ENCODE data around the gene BBS9. TPM values are rescaled to one million over a fixed set of nuclear protein-coding genes. Genes with fewer than 3 reads are reported as not detected.

The BBS9 gene
- total RNA-seq, 1 experiment from 2014 or later = 26.4 TPM

DNA sequence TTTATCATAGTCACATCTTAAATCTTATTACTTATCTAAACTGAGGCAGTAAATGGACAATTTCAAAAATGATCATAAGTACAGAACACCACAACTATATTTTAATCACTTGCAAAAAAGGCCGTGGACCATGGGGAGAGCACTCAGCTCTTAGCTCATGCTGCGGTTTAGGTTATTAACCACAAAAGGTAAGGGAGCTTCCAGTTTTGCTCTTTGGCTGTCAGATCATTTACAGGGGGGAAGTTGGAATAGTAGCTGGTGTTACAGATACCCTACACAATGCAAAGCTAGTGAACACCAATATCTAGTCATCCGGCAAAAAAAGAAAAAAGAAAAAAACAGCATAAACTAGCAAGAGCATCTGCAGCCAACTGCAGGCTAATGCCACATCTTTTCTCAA is 147.0 kb downstream of the BBS9 start:
- no peak overlapping the region for H4K5ac ChIP-seq (ENCODE audit: insufficient read length, low read depth, low read length)
- TF ChIP-seq, protein P1, sequence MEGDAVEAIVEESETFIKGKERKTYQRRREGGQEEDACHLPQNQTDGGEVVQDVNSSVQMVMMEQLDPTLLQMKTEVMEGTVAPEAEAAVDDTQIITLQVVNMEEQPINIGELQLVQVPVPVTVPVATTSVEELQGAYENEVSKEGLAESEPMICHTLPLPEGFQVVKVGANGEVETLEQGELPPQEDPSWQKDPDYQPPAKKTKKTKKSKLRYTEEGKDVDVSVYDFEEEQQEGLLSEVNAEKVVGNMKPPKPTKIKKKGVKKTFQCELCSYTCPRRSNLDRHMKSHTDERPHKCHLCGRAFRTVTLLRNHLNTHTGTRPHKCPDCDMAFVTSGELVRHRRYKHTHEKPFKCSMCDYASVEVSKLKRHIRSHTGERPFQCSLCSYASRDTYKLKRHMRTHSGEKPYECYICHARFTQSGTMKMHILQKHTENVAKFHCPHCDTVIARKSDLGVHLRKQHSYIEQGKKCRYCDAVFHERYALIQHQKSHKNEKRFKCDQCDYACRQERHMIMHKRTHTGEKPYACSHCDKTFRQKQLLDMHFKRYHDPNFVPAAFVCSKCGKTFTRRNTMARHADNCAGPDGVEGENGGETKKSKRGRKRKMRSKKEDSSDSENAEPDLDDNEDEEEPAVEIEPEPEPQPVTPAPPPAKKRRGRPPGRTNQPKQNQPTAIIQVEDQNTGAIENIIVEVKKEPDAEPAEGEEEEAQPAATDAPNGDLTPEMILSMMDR (conservative IDR thresholded peaks at IDR 0.05) = no peak
- WGBS (ENCODE audit: extremely low coverage, insufficient read length, low lambda C conversion rate) = no CpG with 5 or more reads among the region's 3 CpGs
- H4K8ac ChIP-seq (replicated peaks; ENCODE audit: insufficient read length, low read depth, low read length) = no peak overlapping the region
- no peak overlapping the region for H3K18ac ChIP-seq (ENCODE audit: insufficient read length, low read depth, low read length)
- no peaks in the 10 kb centered on the region for H3K27me3 ChIP-seq (ENCODE audit: insufficient read depth, low read length)
- H2BK20ac ChIP-seq (ENCODE audit: low read depth, low read length, poor library complexity, severe bottlenecking) = no peak overlapping the region
- no peak overlapping the region for H3K14ac ChIP-seq (ENCODE audit: insufficient read depth, low read length)
- Mint-ChIP-seq H3K9me3 (peaks cover 17 to 27% of the 10 kb centered on the region in 2 experiments), H3K4me3 (no peak overlapping the region), H3K36me3 (ENCODE audit: insufficient read depth in 1 of 3, low read depth in 3 of 3) (peaks cover 1 to 16% (median 10%) of the 10 kb centered on the region in 3 experiments; a peak in 5 of 7 replicates), H3K27me3 (ENCODE audit: low read depth) (no peaks in the 10 kb centered on the region), H3K27ac (no peak overlapping the region; a peak in 1 of 7 replicates), H3K4me1 (no peaks in the 10 kb centered on the region)
- H3K4me1 ChIP-seq (ENCODE audit: insufficient read depth, low read length) = no peaks in the 10 kb centered on the region
- no peak overlapping the region for H2AK5ac ChIP-seq (ENCODE audit: insufficient read length, low read length)
- H4K91ac ChIP-seq (ENCODE audit: insufficient read length, low read depth, low read length) = no peak overlapping the region
- no peak overlapping the region for H3K4ac ChIP-seq (ENCODE audit: low read depth, low read length)
- no peak overlapping the region for H3K27ac ChIP-seq (ENCODE audit: insufficient read length, low read depth, low read length)
- peaks cover 16% of the 10 kb centered on the region for H3K9me3 ChIP-seq (ENCODE audit: control insufficient read depth, low read depth, low read length)
- no peak overlapping the region for H3K9ac ChIP-seq (ENCODE audit: extremely low read depth, insufficient read length, low read length)
- no peaks in the 10 kb centered on the region for H3K79me1 ChIP-seq (ENCODE audit: insufficient read depth, low read depth, low read length, poor library complexity, severe bottlenecking)
- H3K23ac ChIP-seq (ENCODE audit: insufficient read length, low read depth, low read length) = no peak overlapping the region
- no peaks in the 10 kb centered on the region for H4K20me1 ChIP-seq (ENCODE audit: control insufficient read depth, insufficient read depth, insufficient read length)
- no peaks in the 10 kb centered on the region for H3K23me2 ChIP-seq (ENCODE audit: insufficient read length, low read depth, low read length, poor library complexity, severe bottlenecking)
- no peak overlapping the region for H3K4me2 ChIP-seq (ENCODE audit: insufficient read depth, insufficient read length, low read length)
- no peak overlapping the region for H3T11ph ChIP-seq (ENCODE audit: low read length)
- H2BK5ac ChIP-seq (ENCODE audit: insufficient read length, low read length) = no peak overlapping the region
- no peak overlapping the region for H3K56ac ChIP-seq (ENCODE audit: insufficient read length, low read depth, low read length)
- H2AFZ ChIP-seq (ENCODE audit: low read length) = no peak overlapping the region
- no peak overlapping the region for H2BK120ac ChIP-seq (ENCODE audit: low read depth, low read length, poor library complexity, severe bottlenecking)
- no peak for DNase-seq
- no peak overlapping the region for H2BK15ac ChIP-seq (ENCODE audit: low read depth, low read length)
- no peak overlapping the region for H2BK12ac ChIP-seq (ENCODE audit: insufficient read length, low read depth, low read length)
- H3K79me2 ChIP-seq (ENCODE audit: insufficient read depth, low read length) = no peaks in the 10 kb centered on the region
